HG03565 (cell line): ENCODE data around the gene POU4F1.

Experiments
- ATAC-seq: cut with Tn5 transposase; IDR thresholded peaks from one replicate; pipeline ENCODE4 v1.9.1; 2021; ENCODE audit warnings: mild to moderate bottlenecking, moderate library complexity; ENCODE audit not compliant: unreplicated experiment

POU4F1 gene

GRCh38 chr13:78607409-78608251 is 4.3 kb upstream of the POU4F1 start:
- ATAC-seq, result no peak

DNA sequence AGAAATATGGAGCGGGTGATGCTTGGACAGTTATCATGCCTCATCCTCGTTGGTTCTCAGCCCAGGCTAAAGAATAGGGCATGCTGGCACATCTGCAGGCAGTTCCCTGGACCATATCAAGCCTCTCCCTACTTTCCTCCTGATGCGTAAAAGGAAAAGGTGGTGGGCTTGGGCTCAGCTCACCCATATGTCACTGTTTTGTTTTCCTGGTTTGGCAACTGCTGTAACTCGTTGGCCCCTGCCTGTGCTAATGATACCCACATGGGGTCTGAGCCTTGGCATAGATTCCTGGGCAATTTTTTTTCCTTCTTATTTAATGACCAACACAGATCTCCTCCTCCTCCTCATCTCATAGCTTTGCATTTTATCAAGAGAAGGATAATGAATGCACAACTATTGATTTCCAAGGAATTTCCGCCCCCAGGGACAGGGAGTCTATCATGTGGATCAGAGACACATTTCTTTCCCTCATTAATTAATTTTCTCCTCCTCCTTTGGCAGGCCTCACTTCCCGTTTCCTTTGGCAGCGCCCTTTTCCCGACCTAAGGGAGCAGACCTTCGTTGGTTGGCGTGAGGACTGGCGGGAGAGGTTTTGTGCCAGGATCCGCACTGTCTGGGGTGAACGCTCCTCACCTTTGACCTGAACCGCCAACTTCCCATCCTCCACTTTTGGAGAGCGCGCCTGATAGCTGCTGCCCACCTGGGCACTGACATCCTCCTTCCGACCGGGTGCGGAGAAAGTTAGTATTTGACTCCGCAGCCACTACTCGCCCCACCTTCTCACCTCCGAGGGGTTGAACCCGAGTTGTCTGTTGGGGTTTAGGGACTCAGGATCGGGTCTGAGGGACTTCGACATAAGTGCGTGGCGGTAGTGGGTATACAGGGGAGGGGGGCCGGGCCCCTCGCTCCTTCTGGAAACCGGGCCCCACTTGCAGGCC is 3.4 kb upstream of the POU4F1 start:
- ATAC-seq, result no peak

- ATAC-seq, result no peak
These were observed 1.6 kb upstream of the POU4F1 start for GRCh38 chr13:78604782-78605611.

DNA sequence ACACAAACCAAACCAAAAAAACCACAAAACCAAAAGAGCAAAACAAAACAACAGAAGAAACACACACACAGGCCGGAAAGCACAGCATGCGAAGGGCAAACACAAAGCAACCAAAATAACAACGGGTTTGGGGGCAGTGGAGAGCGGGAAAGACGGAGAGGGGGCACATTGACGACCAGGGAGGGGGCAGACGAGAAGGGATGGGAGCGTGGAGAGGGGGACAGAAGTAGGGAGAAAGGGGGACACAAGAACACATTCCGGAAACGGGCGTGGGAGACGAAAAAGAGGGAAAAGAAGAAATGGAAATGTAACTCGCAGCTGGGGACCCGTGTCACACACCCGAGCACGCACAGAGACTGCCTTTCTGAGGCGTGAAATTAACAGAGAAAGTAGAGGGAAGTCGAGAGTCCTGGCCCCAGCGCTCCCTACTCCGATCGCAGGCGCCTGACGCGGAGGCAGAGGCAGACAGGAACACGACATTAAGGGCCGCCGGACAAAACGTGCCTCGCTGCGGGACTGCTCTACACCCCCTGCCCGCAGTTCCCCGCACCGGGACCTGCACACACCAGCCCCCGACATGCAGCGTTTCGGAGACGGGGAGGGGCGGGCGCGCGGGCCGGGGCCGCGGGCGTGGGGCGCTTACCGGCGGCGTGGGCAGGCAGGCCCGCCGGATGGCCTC is 652 bp downstream of the POU4F1 start:
- ATAC-seq, result no peak

- ATAC-seq, result no peak
These were observed 1.3 kb downstream of the POU4F1 start for GRCh38 chr13:78601874-78602560.

- no peak for ATAC-seq
These were observed 2.1 kb downstream of the POU4F1 start for GRCh38 chr13:78601124-78601873.

DNA sequence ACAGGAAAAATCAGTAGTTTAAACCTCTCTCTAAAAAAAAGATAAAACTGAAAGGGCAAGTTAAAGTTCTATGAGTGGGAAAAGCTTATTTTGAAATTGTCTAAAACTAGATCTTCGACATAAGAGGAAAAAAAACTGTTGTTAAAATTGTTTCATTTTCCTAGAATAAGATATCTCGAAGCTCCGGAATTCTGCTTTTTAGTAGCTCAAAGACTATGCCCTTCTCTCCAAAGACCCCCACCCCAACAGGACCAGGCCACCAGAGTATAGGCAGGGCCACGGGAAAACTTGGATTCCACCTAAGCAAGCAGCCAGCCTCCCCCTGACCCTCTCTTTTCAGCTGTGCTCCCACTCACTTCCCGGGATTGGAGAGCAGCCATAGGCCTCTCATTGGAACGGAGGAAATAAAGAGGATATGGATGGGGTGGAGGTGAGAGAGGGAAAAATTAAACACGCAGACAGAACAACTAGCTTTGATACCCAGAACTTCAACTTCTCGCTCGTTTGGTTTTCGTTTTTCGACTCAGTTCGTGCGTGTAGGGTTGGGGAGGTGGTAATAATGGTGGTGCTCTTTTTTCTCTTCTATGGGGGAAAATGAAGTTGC is 3.0 kb downstream of the POU4F1 start:
- ATAC-seq, result no peak

DNA sequence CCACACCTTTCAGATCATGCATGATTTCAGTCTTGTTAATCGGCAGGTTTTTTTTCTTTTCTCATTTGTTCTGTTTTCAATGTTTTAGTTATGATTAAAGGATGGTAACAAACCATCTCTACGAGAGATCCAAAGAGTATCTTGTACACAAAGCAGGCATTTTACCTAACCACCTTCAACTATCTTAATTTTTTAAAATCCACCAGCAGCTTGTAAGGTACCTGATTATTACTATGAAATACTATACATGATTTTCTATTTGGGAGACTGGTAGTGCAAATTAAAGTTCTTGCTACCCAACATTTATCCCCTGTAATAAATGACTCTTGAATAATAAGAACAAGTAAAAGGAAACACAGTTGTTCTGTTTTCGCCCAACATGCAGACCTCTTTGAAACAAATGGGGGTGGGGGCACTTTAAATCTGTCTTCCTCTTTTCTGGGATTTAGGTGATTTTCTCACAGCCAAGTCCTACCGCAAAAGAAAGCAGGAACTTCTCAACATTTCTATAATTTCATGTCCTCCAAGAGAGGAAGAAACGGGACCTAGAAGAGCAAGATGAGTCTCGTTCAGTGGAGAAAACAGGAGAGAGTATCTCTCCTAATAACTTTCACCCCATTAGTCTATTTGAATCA is 3.6 kb downstream of the POU4F1 start:
- ATAC-seq, result no peak

- no peak for ATAC-seq
These were observed 4.2 kb downstream of the POU4F1 start for GRCh38 chr13:78598966-78599644.

DNA sequence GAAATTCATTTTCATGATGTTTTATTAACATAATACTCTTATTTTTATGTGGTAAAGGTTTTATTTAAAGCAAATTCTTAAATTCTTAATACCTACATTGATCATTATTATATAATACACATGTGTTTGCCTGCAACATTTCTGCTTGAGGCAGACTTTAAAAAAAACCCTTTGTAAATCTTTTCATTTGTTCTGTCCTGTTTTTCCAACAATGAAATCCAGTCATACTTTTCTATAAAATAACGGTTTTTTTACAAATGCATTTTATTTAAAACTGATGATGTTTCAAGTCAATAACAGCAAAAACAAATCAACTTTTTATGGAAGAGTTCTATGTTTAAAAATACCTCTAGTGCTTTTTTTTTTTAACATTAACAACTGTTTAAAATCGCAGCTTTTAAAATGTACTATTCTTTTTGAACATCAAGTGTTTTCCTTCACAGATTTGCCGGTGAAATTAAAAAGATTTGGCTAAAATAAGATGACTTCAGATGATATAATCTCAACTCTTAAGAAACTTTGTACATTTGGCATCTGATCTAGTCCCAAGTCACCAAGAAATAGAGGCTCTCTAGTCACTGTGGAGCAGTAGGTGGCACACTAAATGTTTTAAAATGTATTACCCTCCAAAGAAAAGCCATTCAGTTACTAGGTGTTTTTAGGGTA is 5.1 kb downstream of the POU4F1 start:
- ATAC-seq, result no peak

GRCh38 chr13:78597602-78597932 is 5.8 kb downstream of the POU4F1 start:
- ATAC-seq, result no peak

DNA sequence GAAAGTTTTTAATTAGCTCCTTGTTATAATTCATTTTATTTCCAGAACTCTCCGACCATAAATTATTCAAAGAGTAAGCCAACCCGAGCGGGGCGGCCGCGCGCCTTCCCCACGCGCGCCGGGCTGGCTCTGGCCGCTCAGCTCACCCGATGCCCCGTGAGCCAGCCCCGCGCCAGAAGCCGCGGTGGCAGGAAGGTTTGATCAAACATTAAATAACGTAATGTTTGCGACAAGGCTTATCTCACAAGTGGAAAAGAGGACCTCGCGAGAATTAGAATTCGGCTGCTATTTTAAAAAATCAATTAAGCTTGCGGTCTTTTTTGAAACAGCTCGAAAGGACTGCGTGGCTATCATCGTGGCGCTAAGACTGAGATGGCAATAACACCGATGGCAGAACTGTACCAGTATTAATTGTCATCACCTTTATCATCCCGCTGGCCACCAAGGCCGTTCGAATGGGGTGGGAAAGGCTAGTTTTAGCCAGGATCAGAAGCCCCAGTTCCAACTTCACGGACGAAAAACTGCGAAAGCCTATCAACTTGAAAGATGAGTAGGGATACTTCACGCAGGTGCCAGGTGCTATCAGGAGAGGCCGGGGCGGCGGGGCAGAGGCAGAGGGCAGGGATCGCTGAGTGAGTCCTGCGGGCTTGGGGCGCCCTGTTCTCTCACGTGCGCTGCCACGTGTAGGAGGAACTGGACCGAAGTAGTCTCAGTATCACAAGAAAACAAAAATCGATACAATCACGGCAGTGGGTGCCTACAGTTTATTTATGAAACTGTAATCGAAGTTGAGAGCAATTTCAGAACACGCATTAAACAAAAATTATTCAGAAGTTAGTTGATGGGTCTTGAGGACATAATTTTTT is 6.4 kb downstream of the POU4F1 start:
- ATAC-seq, result no peak

GRCh38 chr13:78596399-78596735 is 7.0 kb downstream of the POU4F1 start:
- no peak for ATAC-seq

GRCh38 chr13:78595495-78596398 is 7.6 kb downstream of the POU4F1 start:
- peak; percentile 70 for ATAC-seq

DNA sequence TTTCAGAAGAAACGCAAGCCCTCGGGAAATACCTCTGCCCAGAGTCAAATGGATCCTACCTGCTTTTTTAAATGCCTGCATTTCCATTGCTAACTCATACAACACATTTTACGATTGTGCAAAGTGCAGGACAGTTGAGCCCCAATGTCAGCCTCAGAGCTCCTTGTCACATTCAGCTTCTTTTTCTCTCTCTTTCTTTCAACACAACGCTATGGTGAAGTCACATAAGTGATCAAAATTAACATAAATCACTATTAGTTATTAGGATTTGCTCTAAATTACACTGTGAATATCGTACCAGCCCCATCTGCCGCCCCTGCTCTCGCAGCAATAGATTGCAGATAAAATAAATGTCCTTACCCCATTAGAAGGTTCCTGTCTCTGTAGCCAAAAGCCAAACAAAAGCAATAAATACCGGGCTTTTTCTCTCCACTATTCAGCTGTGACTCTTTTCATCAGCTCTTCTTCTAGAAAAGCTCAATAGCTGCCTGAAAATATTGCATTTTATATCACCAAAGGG is 8.8 kb downstream of the POU4F1 start:
- ATAC-seq, result no peak
